Suprapubic skin (tissue), 3 donors: ENCODE results near the gene ANO2.

Source experiments
- CTCF ChIP-seq, 2 donors: fragments of 200-600 bp in 1 of 2; fragments of 450-650 bp in 1 of 2; sonication (generic) in 1 of 2; IDR thresholded peaks; one replicate each; pipeline ENCODE4 v1.5.1; 2016 to 2019; ENCODE audit warnings: antibody characterized with exemption in 2 of 2, mild to moderate bottlenecking in 1 of 2, moderate library complexity in 1 of 2
- EP300 ChIP-seq: sonication (generic); formaldehyde crosslinking; IDR thresholded peaks from one replicate; pipeline ENCODE4 v1.6.1; 2017; ENCODE audit warnings: antibody characterized with exemption
- POLR2A ChIP-seq, 2 donors: fragments of 450-650 bp; IDR thresholded peaks; one replicate each; pipeline ENCODE4 v1.6.1; 2017; ENCODE audit warnings: antibody characterized with exemption in 2 of 2, mild to moderate bottlenecking in 2 of 2, moderate library complexity in 2 of 2

GRCh38 chr12:5573390-5573789, 371.7 kb downstream of the ANO2 start:
- no peak for TF ChIP-seq POLR2A (IDR thresholded peaks at IDR 0.05)
- TF ChIP-seq CTCF (IDR thresholded peaks at IDR 0.05) = no peak
- no peak for TF ChIP-seq EP300
